SK-N-MC (cell line): ENCODE data around the gene ARHGAP22.

Experiments used
- DNase-seq: peaks from one replicate; pipeline ENCODE4 v3.0.0-alpha.2; 2011; ENCODE audit warnings: low read depth, low spot score
- H3K27ac ChIP-seq: fragments of 200-600 bp; sonication (generic); 2 replicates; pipeline ENCODE4 v1.5.1; 2016; ENCODE audit warnings: mixed run types
- H3K36me3 ChIP-seq: fragments of 200-600 bp; sonication (generic); 2 replicates; pipeline ENCODE4 v1.6.1; 2017; ENCODE audit warnings: antibody characterized with exemption, low read length, mixed read lengths; ENCODE audit not compliant: insufficient read depth
- H3K4me3 ChIP-seq: fragments of 200-600 bp; sonication (generic); 2 replicates; pipeline ENCODE4 v1.5.1; 2016
- H3K9ac ChIP-seq: fragments of 200-600 bp; sonication (generic); 2 replicates; pipeline ENCODE4 v1.8.0; 2017; ENCODE audit warnings: mixed run types, mixed read lengths; ENCODE audit not compliant: insufficient read length
- H3K9me3 ChIP-seq: fragments of 200-600 bp; sonication (generic); 2 replicates; pipeline ENCODE4 v1.6.1; 2017; ENCODE audit warnings: low read depth, mild to moderate bottlenecking, antibody characterized with exemption, low read length, moderate library complexity, mixed read lengths
- EZH2 ChIP-seq: fragments of 200-600 bp; sonication (generic); IDR thresholded peaks from one replicate; pipeline ENCODE4 v1.6.1; 2017; ENCODE audit warnings: antibody characterized with exemption
- FOXP2 ChIP-seq: optimal IDR thresholded peaks from 2 replicates; pipeline ENCODE3; 2011; ENCODE audit warnings: mild to moderate bottlenecking, moderate library complexity; ENCODE audit not compliant: insufficient read depth; ENCODE audit errors: extremely low read length, control extremely low read depth
- POLR2AphosphoS5 ChIP-seq: IDR thresholded peaks from 2 replicates; pipeline ENCODE4 v1.6.1; 2012; ENCODE audit warnings: mild to moderate bottlenecking, low read depth, low read length, borderline replicate concordance

The ARHGAP22 gene

GRCh38 chr10:48626447-48626846, 21.6 kb upstream of the ARHGAP22 start:
- no peak overlapping the region for H3K4me3 ChIP-seq
- H3K9me3 ChIP-seq: no peaks in the 10 kb centered on the region
- no peak overlapping the region for H3K27ac ChIP-seq
- TF ChIP-seq FOXP2 (no peak), EZH2 (no peak), POLR2AphosphoS5 (no peak)
- no peak overlapping the region for H3K9ac ChIP-seq
- DNase-seq: no peak
- no peaks in the 10 kb centered on the region for H3K36me3 ChIP-seq

- Histone ChIP-seq H3K27ac (no peak overlapping the region), H3K9me3 (no peaks in the 10 kb centered on the region), H3K9ac (no peak overlapping the region), H3K4me3 (no peak overlapping the region), H3K36me3 (no peaks in the 10 kb centered on the region)
- TF ChIP-seq FOXP2 (no peak), EZH2 (no peak), POLR2AphosphoS5 (no peak)
- DNase-seq: no peak
Measured at GRCh38 chr10:48625826-48626134, 20.9 kb upstream of the ARHGAP22 start.

GRCh38 chr10:48623607-48624132, 18.8 kb upstream of the ARHGAP22 start:
- H3K36me3 ChIP-seq: no peaks in the 10 kb centered on the region
- no peak overlapping the region for H3K9ac ChIP-seq
- DNase-seq: no peak
- no peak overlapping the region for H3K4me3 ChIP-seq
- H3K9me3 ChIP-seq: no peaks in the 10 kb centered on the region
- TF ChIP-seq FOXP2: no peak
- TF ChIP-seq EZH2: no peak
- no peak for TF ChIP-seq POLR2AphosphoS5
- H3K27ac ChIP-seq: no peak overlapping the region

- Histone ChIP-seq H3K27ac (no peak overlapping the region), H3K9ac (no peak overlapping the region)
- TF ChIP-seq EZH2: no peak
- TF ChIP-seq POLR2AphosphoS5: no peak
- TF ChIP-seq FOXP2: no peak
Measured at GRCh38 chr10:48623009-48623408, 18.1 kb upstream of the ARHGAP22 start.

GRCh38 chr10:48620719-48621118, 15.8 kb upstream of the ARHGAP22 start:
- no peaks in the 10 kb centered on the region for H3K9me3 ChIP-seq

More at GRCh38 chr10:48623009-48623408, 18.1 kb upstream of the ARHGAP22 start:
- Histone ChIP-seq H3K4me3 (no peak overlapping the region), H3K9me3 (no peaks in the 10 kb centered on the region), H3K36me3 (no peaks in the 10 kb centered on the region)
- no peak for DNase-seq

GRCh38 chr10:48616436-48616835, 11.6 kb upstream of the ARHGAP22 start:
- TF ChIP-seq EZH2 (no peak), POLR2AphosphoS5 (no peak), FOXP2 (no peak)
- no peak for DNase-seq
- Histone ChIP-seq H3K9me3 (no peaks in the 10 kb centered on the region), H3K9ac (no peak overlapping the region), H3K27ac (no peak overlapping the region), H3K36me3 (no peaks in the 10 kb centered on the region), H3K4me3 (no peak overlapping the region)

More at GRCh38 chr10:48620719-48621118, 15.8 kb upstream of the ARHGAP22 start:
- Histone ChIP-seq H3K4me3 (no peak overlapping the region), H3K9ac (no peak overlapping the region), H3K27ac (no peak overlapping the region), H3K36me3 (no peaks in the 10 kb centered on the region)
- TF ChIP-seq POLR2AphosphoS5 (no peak), EZH2 (no peak), FOXP2 (no peak)
- DNase-seq: no peak

- TF ChIP-seq FOXP2 (no peak), EZH2 (no peak), POLR2AphosphoS5 (no peak)
- Histone ChIP-seq H3K4me3 (no peak overlapping the region), H3K9ac (no peak overlapping the region)
Measured at GRCh38 chr10:48614481-48615390, 9.9 kb upstream of the ARHGAP22 start.

GRCh38 chr10:48613016-48613415, 8.1 kb upstream of the ARHGAP22 start:
- H3K9ac ChIP-seq: no peak overlapping the region
- H3K27ac ChIP-seq: no peak overlapping the region
- H3K4me3 ChIP-seq: no peak overlapping the region
- no peak for DNase-seq
- no peaks in the 10 kb centered on the region for H3K36me3 ChIP-seq
- TF ChIP-seq POLR2AphosphoS5 (no peak), FOXP2 (no peak), EZH2 (no peak)
- no peaks in the 10 kb centered on the region for H3K9me3 ChIP-seq

More at GRCh38 chr10:48614481-48615390, 9.9 kb upstream of the ARHGAP22 start:
- no peak overlapping the region for H3K27ac ChIP-seq
- H3K36me3 ChIP-seq: no peaks in the 10 kb centered on the region
- H3K9me3 ChIP-seq: no peaks in the 10 kb centered on the region
- no peak for DNase-seq
